Amygdala (tissue), 56 donors: ENCODE measurements around the gene NR1D2.

ENCODE experiments used
- DNase-seq, 56 donors: peaks; one replicate each; lab custom pipeline; 2025; lab: John Stamatoyannopoulos, UW

NR1D2 gene

DNA sequence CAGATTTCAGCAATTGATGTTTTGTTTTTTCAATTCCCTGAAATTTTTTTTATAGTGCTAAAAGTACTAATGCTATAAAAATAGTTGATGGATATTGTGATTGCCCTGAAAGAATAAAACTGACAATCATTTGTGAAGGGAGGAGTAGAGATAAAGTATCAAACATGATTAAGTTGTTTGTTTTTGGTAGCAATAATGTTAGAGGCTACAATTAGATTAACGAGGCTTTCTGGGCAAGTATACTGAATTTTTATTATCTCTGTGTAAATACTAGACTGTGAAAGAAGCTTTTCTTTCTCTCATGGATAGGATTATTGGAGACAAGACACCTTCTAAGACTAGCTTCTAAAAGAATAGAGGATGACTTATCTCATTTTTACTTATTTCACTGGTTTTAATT lies 15.6 kb downstream of the NR1D2 start:
- DNase-seq: no peak

DNA sequence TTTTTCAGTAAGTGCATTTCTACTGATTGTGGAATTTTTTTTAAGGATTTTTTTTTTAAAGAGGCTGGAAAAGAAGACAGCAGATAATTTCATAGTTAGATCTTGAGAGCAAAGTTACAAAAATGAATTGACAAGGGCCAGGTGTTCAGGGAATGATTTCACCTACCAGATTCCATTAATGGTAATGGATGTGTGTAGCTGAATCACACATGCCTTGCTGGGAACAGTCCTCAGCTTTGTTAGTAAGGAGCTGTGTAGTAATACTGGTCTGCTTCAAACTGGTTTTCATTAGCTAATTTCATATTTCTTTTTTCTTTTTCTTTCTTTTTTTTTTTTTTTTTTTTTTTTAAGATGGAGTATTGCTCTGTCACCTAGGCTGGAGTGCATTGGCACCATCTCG lies 16.0 kb downstream of the NR1D2 start:
- DNase-seq: no peak

DNA sequence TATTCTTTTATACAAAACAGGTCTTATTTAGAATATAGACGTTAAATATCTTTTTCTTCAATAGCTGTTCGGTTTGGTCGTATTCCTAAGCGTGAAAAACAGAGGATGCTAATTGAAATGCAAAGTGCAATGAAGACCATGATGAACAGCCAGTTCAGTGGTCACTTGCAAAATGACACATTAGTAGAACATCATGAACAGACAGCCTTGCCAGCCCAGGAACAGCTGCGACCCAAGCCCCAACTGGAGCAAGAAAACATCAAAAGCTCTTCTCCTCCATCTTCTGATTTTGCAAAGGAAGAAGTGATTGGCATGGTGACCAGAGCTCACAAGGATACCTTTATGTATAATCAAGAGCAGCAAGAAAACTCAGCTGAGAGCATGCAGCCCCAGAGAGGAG lies 16.8 kb downstream of the NR1D2 start:
- DNase-seq: no peak

DNA sequence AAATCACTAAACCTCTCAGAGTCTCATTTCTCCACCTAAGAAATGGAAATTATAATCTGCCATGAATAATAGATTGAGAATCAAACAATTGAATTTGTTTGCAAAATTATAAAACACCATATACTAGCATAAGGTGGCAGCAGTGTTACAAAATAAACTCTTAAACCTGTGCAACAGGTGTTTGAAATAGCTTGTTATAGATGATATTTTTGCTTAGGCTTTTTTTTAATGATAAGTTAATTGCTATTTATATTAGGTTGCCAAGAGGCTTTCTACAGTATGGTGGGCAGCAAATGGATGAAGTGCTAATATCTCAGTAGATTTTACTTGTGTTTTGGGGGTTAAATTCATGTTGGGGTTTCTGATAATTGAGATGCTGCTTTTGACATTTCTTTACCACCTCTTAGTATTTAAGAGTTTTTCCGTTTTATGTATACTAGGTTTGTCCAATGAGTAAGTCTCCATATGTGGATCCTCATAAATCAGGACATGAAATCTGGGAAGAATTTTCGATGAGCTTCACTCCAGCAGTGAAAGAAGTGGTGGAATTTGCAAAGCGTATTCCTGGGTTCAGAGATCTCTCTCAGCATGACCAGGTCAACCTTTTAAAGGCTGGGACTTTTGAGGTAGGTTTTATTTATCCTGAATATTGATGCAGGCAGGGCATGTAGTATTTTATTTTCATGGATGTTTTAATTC lies 19.6 kb downstream of the NR1D2 start:
- DNase-seq: no peak

DNA sequence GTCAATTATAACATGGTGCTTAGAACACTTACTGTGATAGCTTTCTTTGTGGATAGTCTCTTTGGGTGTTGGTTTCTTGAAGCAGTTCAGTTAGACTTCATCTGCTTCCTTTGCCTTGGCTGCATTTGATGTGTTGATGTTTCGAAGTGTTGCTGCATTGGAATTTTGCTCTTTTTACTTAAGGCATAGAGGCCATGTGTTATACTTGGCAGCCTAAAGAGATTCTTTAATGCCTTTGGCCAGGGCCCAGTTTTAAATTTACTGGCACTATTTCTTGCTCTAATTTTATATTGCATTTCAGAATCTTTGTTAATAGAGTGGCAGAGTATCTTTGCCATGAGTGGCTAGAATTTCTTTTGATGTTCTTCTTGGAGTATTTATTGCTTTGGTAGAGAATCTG lies 21.2 kb downstream of the NR1D2 start:
- DNase-seq: no peak

DNA sequence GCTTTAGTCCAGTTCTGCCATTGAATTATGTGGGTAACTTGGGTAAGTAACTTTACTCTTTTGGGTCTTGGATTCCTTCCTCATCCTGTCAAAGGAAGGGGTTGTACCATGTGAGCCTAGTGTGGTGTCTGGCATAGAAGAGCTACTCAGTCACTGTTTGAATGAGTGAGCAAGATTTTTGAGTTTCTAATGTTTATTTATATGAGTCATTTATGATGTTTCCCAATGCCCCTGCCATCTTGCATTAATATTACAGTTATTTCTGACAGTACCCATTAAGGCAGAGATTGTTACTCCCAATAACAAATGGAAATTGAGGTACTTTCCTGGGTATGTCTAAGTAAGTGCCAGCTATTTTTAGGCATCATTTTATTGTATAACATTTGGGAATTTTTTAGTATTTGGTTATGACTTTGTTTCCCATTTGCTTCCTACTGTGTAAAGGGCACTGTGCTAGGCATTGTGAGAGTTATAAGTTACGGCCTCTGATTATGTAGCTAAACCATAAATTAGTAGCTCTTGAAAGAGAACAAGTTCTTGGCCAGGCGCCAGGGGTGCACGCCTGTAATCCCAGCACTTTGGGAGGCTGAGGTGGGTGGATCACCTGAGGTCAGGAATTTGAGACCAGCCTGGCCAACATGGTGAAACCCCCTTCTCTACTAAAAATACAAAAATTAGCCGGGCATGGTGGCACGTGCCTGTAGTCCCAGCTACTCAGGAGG lies 23.5 kb downstream of the NR1D2 start:
- DNase-seq: no peak

DNA sequence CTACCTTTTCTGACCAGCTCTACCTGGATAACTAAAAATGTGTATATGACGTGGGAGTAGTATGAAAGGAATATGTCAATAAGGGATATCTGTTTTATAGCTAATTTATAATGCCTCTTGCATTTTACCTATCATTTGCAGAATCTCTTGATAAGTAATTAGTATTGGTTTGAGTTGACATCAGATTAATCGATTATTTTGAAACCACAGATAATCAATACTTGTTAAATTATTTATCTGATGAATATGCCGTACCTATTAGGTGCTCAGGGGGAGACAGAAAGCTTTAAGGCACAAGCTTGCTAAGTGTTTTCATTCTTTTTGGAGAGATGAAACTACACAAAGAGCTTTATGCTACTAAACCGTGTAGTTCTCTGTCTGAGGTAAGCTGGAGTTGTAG lies 24.3 kb downstream of the NR1D2 start:
- no peak for DNase-seq

DNA sequence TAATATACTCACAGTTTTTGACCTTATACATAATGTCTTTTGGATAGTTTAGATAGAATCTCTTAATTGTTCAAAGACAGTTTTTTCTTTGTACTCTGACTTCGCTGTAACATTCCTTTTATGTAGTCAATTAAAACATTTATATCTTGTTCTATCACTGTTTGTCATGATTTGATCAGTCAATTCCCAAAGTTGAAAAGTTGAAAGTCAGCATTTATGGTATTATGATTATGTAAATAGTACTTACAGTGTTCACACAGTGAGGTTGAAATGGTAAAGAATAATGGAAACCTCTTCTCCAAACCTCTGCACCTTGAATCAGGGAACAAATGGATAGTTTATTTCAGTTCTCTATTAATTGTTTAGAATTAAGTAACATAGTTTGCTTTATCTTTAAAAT lies 26.6 kb downstream of the NR1D2 start:
- no peak for DNase-seq

DNA sequence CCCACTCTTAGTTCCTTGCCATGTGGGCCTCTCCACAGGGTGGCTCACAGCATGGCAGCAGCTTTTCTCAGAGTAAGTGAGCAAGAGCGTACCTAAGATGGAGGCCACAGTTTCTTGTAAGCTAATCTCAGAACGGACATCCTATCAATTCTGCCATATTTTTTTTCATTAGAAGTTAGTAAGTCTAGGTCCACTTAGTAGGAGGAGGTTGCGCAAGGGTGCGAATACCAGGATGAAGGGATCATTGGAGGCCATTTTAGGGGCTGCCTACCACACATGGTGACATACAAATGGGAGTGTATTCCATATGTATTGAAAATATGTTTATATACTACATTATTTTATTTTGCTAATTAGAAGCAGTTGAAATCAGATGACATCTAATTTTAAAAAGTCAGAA lies 31.5 kb downstream of the NR1D2 start:
- no peak for DNase-seq

DNA sequence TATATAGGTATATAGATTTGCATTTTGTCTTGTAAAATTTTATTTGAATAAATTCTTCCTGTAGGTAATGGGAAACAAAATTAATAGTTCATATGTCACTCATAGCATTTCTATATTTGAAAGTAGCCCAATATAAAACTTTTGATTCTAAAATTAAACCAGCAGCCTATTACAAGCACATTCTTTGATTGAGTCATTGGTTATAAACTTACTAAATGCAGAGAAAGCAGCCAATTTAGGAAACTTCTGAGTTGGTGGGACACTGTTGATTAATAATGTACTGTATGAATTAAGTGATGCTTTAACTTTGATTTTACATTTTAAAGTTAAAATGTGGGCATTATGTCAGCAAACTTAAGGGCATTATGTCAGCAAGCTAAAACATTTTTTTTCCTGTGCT lies 34.5 kb downstream of the NR1D2 start:
- DNase-seq: no peak

DNA sequence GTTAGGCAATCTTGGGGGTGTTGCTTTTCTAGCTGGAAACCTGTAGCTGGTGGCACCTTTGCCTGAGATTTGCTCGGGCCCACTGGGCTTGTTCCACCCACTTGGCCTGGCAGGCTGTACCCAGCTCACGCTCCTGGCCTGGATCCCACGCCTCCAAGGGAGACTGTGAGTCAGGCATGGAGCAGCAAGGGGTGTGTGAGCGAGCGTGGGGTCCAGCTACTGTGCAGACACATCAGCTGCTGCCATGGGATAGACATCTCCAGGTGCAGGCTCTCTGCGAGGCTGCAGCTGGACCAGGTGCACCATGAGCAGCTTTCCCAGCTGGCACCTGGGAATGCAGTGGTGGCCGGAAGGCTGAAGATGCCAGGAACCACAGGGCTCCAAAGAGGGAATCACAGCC lies 36.0 kb downstream of the NR1D2 start:
- DNase-seq: peak in 10 of 56 donors; percentile 6 to 25 (median 15)

DNA sequence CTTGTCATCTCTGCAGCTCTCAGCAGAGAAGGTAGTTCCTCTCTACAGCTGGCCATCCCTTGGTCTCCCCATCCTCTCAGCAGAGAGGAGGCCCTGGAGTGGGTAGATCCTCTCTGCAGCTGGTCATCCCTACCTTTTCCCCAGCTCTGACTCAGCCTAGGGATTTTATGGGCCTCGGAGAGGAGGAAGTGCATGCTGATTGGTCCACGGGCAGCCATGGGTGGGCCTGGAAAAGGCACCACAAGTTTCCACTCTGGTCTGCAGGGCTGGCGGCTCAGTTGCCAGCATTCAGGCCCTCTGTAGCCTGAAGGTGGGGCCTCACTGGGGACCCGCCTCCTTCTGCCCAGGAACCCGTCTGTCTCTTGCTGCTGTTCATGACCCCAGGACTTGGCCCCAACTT lies 36.9 kb downstream of the NR1D2 start:
- no peak for DNase-seq

DNA sequence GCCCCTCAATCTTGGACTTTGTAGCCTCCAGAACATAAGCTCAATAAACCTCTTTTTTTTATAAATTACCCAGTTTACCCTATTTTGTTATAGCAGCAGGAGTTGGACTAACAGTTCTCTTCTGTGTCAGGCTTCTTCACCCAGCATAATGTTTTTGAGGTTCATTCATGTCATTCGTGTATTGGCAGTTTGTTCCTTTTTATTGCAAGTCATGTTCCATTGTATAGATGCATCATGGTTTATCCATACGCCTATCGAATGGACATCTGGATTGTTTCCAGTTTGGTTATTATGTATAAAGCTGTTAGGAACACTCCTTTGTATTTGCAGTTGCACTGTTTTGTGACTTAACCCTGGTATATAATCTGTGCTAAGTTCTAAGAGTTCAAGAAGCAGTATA lies 39.8 kb downstream of the NR1D2 start:
- no peak for DNase-seq

DNA sequence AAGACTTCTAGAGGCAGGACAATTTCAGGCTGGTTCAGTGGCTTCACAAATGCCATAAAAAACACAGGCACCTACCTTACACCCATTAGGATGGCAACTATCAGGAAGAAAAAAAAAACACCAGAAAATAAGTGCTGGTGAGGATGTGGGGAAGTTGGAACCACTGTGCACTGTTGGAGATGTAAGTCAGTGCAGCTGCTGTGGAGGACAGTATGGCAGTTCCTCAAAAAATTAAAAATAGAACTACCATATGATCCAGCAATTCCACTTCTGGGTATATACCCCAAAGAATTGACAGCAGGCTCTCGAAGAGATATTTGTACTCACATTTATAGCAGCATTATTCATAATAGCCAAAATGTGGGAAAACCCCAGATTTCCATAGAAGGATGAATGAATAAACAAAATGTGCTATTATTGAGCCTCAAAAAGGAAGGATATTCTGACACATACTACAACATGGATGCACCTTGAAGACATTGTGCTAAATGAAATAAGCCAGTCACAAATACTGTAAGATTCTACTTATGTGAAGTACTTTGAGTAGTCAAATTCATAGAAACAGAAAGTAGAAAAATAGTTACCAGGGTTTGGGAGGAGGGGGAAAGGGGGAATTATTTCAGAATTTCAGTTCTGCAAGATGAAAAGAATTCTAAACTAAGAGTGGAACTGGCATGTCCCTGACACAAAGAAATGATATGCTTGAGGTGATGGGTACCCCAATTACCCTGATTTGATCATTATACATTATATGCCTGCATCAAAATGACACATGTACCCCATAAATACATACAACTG lies 40.9 kb downstream of the NR1D2 start:
- no peak for DNase-seq

DNA sequence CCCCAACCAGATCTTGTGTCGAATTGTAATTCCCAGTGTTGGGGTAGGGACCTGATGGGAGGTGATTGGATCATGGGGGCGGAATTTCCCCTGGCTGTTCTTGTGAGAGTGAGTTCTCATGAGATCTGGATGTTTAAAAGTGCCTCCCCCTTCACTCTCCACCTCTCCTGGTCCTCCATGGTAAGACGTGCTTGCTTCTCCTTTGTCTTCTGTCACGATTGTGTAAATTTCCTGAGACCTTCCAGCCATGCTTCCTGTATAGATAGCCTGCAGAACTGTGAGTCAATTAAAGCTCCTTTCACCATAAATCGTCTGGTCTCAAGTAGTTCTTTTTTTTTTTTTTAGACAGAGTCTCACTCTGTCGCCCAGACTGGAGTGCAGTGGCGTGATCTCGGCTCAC lies 42.3 kb downstream of the NR1D2 start:
- DNase-seq: no peak

DNA sequence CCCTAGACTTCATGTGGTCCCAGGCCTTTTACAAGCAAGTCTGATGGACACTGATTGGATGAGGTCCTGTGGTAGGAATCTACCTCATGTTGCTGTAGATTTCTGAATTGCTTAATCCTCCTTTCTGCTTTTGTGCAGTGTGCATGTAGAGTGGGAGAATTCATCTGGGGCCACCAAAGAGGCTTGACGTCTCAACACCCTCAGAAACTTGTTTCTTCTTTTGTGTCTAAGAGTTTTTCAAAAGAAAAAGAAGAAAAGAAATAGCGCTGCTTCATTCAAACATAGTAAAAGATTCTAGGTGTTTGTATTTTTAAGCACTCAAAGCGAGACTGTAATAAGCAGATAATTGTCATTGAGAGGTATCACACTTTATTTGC lies 46.2 kb downstream of the NR1D2 start:
- no peak for DNase-seq

DNA sequence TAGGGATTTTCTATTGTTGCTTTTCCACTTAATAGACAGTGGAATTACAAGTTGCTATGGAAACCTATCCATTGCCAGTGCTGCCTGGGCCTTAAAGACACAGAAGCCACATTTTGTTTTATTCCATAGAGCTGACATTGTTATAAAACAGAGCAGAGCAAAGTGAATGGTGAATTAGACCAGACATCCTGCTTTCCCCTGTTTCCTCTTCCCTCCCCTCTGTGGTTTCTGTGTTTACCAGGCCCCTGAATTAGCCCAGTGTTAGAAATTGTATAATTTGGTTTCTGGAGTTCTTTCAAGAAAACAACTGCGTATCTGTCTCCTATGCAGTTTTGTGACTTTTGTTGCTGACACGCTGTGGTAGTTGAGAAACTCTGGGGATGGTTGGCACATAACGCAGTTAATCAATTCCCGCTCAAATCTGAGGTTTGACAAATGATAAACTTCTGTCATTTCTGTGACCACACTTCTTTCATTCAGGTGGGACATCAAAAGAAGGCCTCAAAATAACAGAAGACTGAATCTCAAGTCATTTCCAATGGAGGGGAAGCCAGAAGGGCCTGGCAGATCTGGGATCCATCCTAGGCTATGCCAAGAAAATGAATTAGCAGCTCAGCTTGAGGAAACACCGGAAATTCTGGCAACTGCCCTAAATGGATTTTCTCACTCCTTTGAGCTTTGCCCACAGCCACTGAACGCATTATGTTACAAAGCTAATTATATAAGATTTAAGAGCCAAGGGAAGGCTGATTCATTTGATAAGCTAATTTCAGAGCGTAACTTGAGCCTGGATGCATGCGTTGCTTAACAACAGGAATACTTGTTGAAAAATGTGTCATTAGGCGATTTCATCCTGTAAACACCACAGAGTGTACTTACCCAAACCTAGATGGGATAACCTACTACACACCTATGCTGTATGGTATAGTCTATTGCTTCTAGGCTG lies 46.9 kb downstream of the NR1D2 start:
- peak in 39 of 56 donors; percentile 9 to 82 (median 41) for DNase-seq

DNA sequence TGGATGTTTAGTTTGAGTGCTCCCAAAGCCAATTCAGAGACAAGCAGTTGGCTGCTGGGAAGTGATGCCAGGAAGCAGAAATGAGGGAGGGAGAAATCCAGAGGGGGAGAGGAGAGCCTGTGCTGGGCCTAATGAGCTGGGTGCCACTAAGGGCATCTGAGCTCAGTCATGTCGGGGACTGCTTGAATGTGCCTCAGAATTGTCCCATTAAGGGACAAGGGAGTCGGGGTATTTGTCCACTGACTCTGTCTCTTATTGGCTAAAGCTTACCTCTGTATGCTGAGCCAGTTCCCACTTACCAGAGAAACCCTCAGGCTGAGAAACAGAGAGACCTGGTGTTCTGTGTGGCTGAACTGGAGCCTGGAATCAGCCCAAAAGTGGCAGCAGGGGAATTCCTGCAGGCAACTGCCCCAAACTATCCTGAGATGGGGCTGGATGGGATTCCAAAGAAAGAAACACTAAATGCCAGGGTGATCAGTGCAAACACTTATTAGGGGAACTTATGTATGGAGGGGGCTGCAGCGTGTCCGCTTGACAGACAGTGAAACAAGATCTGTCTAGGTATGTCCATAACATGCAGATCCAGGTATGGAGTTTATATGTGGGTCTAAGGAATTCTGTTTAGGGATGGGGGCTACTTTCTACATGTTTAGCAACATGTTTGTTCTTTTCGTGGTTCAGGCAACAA lies 48.6 kb downstream of the NR1D2 start:
- peak in 6 of 56 donors; percentile 9 to 27 (median 18) for DNase-seq

DNA sequence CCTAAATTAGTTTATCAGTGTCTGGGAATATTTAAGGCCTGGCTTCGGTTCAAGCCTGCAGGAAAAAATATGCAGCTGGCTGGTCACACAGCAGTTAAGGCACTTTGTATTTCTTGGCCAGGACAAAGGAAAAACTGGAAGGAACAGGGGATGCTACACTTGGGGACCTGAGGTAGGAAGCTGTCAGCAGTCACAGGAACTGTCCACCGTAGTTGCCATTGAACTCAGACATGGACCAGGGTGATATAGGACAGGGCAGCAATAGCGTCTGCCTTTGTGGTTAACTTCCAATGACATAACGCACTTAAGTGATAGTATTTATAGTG lies 49.1 kb downstream of the NR1D2 start:
- no peak for DNase-seq

DNA sequence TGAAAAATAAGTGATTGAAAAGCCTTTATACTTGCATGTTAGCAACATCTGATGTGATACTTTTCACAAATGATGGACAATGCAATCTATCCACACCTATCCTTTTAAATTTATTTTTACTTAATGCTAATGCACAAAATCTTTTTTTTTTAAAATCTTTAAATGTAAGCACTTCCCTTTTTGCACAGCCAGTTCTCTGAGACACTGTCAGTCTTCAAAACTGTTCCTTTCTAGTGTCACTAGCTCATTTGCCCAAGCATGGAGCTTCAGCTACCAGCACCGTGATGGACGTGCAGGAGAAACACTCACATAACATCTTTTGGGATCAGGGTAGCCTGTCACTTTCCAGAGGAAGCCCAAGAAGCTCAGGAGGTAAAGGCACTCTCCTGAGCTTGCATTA lies 50.1 kb downstream of the NR1D2 start:
- DNase-seq: no peak
